Adrenal gland (tissue), 12 donors: ENCODE results near the gene THADA. TPM values are rescaled to one million over a fixed set of nuclear protein-coding genes. Genes with fewer than 3 reads are reported as not detected.

Source experiments
- DNase-seq, 7 donors: peaks; one replicate each; pipeline ENCODE4 v3.0.0-alpha.2; 2019 to 2020
- H3K27ac ChIP-seq, 5 donors: fragments of 200-600 bp; sonication (generic) in 4 of 5; 1 replicate in 3 of 5; 2 replicates in 2 of 5; pipeline versions ENCODE4 v1.5.1 to v1.8.0; 2016 to 2020; ENCODE audit warnings: mild to moderate bottlenecking in 1 of 5
- H3K27me3 ChIP-seq: fragments of 200-600 bp; 2 replicates; pipeline ENCODE4 v1.8.0; 2021
- H3K36me3 ChIP-seq, 2 donors: fragments of 200-600 bp; replicated peaks in 1 of 2; 1 replicate in 1 of 2; 2 replicates in 1 of 2; pipeline versions ENCODE4 v1.5.1 to v1.8.0; 2018 to 2022
- H3K4me1 ChIP-seq, 2 donors: fragments of 200-600 bp; replicated peaks in 1 of 2; 1 replicate in 1 of 2; 2 replicates in 1 of 2; pipeline versions ENCODE4 v1.5.1 to v1.8.0; 2018 to 2021
- H3K4me3 ChIP-seq, 4 donors: fragments of 200-600 bp; sonication (generic) in 3 of 4; one replicate each; pipeline ENCODE4 v1.5.1; 2016 to 2018
- H3K9me3 ChIP-seq, 3 donors: fragments of 200-600 bp; sonication (generic) in 1 of 3; replicated peaks in 1 of 3; 1 replicate in 2 of 3; 2 replicates in 1 of 3; pipeline versions ENCODE4 v1.5.1 to v1.8.0; 2016 to 2021
- POLR2A ChIP-seq, 2 donors: fragments of 450-650 bp; IDR thresholded peaks; one replicate each; pipeline ENCODE4 v1.6.1; 2017; ENCODE audit warnings: antibody characterized with exemption in 2 of 2, mild to moderate bottlenecking in 2 of 2, moderate library complexity in 1 of 2
- WGBS, 4 donors: extraction: QIAGEN DNeasy Blood & Tissue Kit in 2 of 4; methylation state at CpG; one replicate each; pipeline versions ENCODE4 v1.1.5 to v1.1.7; 2013 to 2017; 5-methylcytosine and 5-hydroxymethylcytosine counted together
- intact Hi-C, 2 donors: fragments of 100-400 bp; cut with DNase I; formaldehyde crosslinking; loops; one replicate each; pipeline versions ENCODE4 v1.14.1 to v1.15.0; 2022 to 2023
- polyA plus RNA-seq, 3 donors: library from polyadenylated mRNA; stranded (reverse); fragments of 200-250 nt in 2 of 3; fragments of 350-450 nt in 1 of 3; fragmentation: Illumina TruSeq in 1 of 3; extraction: RNeasy Lipid Tissue Mini Kit (QIAGEN cat#74804) in 1 of 3; gene quantifications; one replicate each; pipeline ENCODE4 v1.2.3, GENCODE V29; 2013 to 2014
- total RNA-seq, 9 donors: library from RNA; depleted of rRNA in 4 of 9; stranded (reverse); fragments of >200 nt in 4 of 9; fragments of 120-200 nt in 1 of 9; fragmentation: NEBNext Ultra II Directional in 1 of 9; extraction: Animal tissue kit (Norgen Biotek cat#: 25700) in 1 of 9; gene quantifications; one replicate each; pipeline versions ENCODE4 v1.1.0 to v1.2.4, GENCODE V29; 2013 to 2023
- TF ChIP-seq, protein P1 (sequence below), 6 experiments: fragments of 450-650 bp in 4 of 6; fragments of 200-600 bp in 2 of 6; sonication (generic) in 1 of 6; IDR thresholded peaks; 1 replicate in 5 of 6; 2 replicates in 1 of 6; pipeline versions ENCODE4 v1.5.1 to v1.8.0; 2016 to 2021; ENCODE audit warnings: antibody characterized with exemption in 6 of 6, mild to moderate bottlenecking in 2 of 6, moderate library complexity in 1 of 6
- donor health status: healthy with polysubstance abuse.
- donor health status: Bipolar disorder and iron deficiency.
- donor health status: DM: yes; HTN: yes; CAD: no.
- donor health status: DM: no; HTN: no; CAD: no.
- donor health status: DM: no; HTN: no; CAD: no.
- donor health status: DM: yes; HTN: yes; CAD: no.

The THADA gene
- total and polyA plus RNA-seq, 12 donors, result 14.1 to 38.4 (median 25.4) TPM

- H3K27ac ChIP-seq, result no peak overlapping the region
- intact Hi-C loops, result no loop called here
- 70 to 83% (median 74%) methylated on average over 2 of the region's 2 CpGs for WGBS, 4 donors
- H3K36me3 ChIP-seq, result no peaks in the 10 kb centered on the region
- H3K4me1 ChIP-seq, result no peaks in the 10 kb centered on the region
- no peak overlapping the region for H3K4me3 ChIP-seq
- H3K9me3 ChIP-seq, result no peaks in the 10 kb centered on the region
- DNase-seq, result no peak
- TF ChIP-seq POLR2A (IDR thresholded peaks at IDR 0.05), result no peak
- TF ChIP-seq, protein P1, sequence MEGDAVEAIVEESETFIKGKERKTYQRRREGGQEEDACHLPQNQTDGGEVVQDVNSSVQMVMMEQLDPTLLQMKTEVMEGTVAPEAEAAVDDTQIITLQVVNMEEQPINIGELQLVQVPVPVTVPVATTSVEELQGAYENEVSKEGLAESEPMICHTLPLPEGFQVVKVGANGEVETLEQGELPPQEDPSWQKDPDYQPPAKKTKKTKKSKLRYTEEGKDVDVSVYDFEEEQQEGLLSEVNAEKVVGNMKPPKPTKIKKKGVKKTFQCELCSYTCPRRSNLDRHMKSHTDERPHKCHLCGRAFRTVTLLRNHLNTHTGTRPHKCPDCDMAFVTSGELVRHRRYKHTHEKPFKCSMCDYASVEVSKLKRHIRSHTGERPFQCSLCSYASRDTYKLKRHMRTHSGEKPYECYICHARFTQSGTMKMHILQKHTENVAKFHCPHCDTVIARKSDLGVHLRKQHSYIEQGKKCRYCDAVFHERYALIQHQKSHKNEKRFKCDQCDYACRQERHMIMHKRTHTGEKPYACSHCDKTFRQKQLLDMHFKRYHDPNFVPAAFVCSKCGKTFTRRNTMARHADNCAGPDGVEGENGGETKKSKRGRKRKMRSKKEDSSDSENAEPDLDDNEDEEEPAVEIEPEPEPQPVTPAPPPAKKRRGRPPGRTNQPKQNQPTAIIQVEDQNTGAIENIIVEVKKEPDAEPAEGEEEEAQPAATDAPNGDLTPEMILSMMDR (IDR thresholded peaks at IDR 0.05), result no peak
- H3K27me3 ChIP-seq, result no peaks in the 10 kb centered on the region
Observed at GRCh38 chr2:43383533-43383932, 212.3 kb downstream of the THADA start.

- 94 to 97% (median 95%) methylated on average over 1 of the region's 1 CpG for WGBS, 4 donors
- Histone ChIP-seq H3K4me1 (peaks cover 0 to 16% of the 10 kb centered on the region in 2 donors), H3K4me3 (no peak overlapping the region), H3K27ac (no peak overlapping the region), H3K36me3 (no peaks in the 10 kb centered on the region), H3K27me3 (no peaks in the 10 kb centered on the region), H3K9me3 (no peaks in the 10 kb centered on the region)
- TF ChIP-seq POLR2A (IDR thresholded peaks at IDR 0.05), result no peak
- TF ChIP-seq, protein P1 (IDR thresholded peaks at IDR 0.05), result no peak
- DNase-seq, result no peak
- intact Hi-C loops, result no loop called here
Observed at GRCh38 chr2:43379494-43379893, 216.3 kb downstream of the THADA start.

GRCh38 chr2:43377327-43377726 is 218.5 kb downstream of the THADA start:
- no peaks in the 10 kb centered on the region for H3K36me3 ChIP-seq
- H3K27ac ChIP-seq, result no peak overlapping the region
- H3K9me3 ChIP-seq, result no peaks in the 10 kb centered on the region
- 95 to 100% (median 98%) methylated on average over 3 of the region's 3 CpGs for WGBS, 4 donors
- H3K4me3 ChIP-seq, result no peak overlapping the region
- TF ChIP-seq POLR2A (IDR thresholded peaks at IDR 0.05), result no peak
- TF ChIP-seq, protein P1 (IDR thresholded peaks at IDR 0.05), result no peak
- H3K4me1 ChIP-seq, result peaks cover 0 to 16% of the 10 kb centered on the region in 2 donors
- intact Hi-C loops, result no loop called here
- no peaks in the 10 kb centered on the region for H3K27me3 ChIP-seq
- no peak for DNase-seq

DNA sequence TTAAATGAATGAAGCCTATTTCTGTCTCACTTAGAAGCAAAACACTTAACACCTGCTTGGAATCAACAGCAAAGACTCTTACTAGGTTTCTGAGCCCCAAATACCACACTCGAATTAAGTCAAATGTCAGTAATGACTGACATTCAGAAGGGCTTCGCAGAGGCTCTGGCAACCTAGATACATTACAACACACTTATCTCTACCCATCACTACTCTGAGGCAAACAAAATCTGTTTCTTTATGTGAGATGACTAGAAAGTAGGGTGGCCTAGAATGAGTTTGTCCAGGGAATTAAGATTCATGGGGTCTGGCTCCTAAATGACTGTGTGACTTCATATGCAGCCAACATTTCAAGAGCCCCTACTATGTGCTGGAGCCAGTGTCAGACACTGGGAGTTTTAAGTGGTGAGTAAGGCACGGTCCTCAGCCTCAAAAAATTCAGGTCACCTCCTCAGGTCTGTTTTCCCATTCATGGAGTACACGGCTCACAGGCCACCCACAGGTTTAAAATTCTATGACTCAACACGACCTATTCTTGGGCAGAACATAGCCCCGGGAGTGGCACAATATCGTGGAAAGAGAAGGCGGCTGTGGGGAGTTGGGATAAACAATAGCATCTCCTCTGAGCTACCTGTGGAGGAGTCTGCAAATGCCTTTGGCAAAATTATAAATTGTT is 219.2 kb downstream of the THADA start:
- intact Hi-C loops, result no loop called here
- WGBS, 4 donors, result 87 to 95% (median 91%) methylated on average over 8 of the region's 8 CpGs

More for the DNA sequence above, 219.2 kb downstream of the THADA start:
- TF ChIP-seq, protein P1 (IDR thresholded peaks at IDR 0.05), result no peak
- no peak for TF ChIP-seq POLR2A (IDR thresholded peaks at IDR 0.05)
- Histone ChIP-seq H3K36me3 (no peaks in the 10 kb centered on the region), H3K4me1 (peaks cover 0 to 17% of the 10 kb centered on the region in 2 donors), H3K27me3 (no peaks in the 10 kb centered on the region), H3K27ac (no peak overlapping the region), H3K4me3 (no peak overlapping the region), H3K9me3 (no peaks in the 10 kb centered on the region)
- DNase-seq, result no peak
